GM12878 (cell line): ENCODE measurements around the gene TRAF2. TPM values are rescaled to one million over a fixed set of nuclear protein-coding genes. Genes with fewer than 3 reads are reported as not detected.
A peak's percentile ranks its signal among the peaks of the same experiment; 100 is the strongest.

Source experiments
- ATAC-seq: fragments of 200-7000 bp; cut with Tn5 transposase; 3 replicates; pipeline ENCODE4 v1.9.1; 2020; ENCODE audit warnings: mild to moderate bottlenecking, moderate library complexity
- BruUV-seq: library from RNA; stranded (reverse); fragments of 400-500 nt; replicated peaks from 2 replicates; lab custom pipeline; 2021; lab: Mats Ljungman, UMichigan
- CTCF ChIA-PET: fragments of 300-600 bp; sonication (Branson Sonifier 250); formaldehyde crosslinking; extraction: SDS; loops from one replicate; lab custom pipeline; 2021; ENCODE audit warnings: inconsistent platforms; lab: Yijun Ruan, JAX
- POLR2A ChIA-PET: fragments of 350-600 bp; formaldehyde crosslinking; extraction: SDS; loops from one replicate; lab custom pipeline; 2021; ENCODE audit warnings: inconsistent platforms; lab: Charles Lee
- RAD21 ChIA-PET: fragments of 300-600 bp; sonication (Branson Sonifier 250); formaldehyde crosslinking; loops from one replicate; lab custom pipeline; 2023; ENCODE audit warnings: antibody characterized with exemption; ENCODE audit not compliant: unreplicated experiment; lab: Charles Lee
- SMC1A ChIA-PET: fragments of 300-600 bp; sonication (Branson Sonifier 250); formaldehyde crosslinking; loops from one replicate; lab custom pipeline; 2023; ENCODE audit not compliant: unreplicated experiment, uncharacterized antibody; lab: Charles Lee
- DNase-seq: peaks from one replicate; pipeline ENCODE4 v3.0.0-alpha.2; 2011; ENCODE audit warnings: low read depth, low spot score
- FAIRE-seq: peaks from 3 replicates; lab custom pipeline; 2011; peaks lifted over from hg19 to GRCh38; lab: Jason Lieb, UNC
- H2AFZ ChIP-seq: 2 replicates; pipeline ENCODE4 v1.6.0; 2011; ENCODE audit warnings: low read depth, low read length, control low read depth; ENCODE audit not compliant: control insufficient read depth
- H3K27ac ChIP-seq: 2 replicates; pipeline ENCODE4 v1.5.1; 2011; ENCODE audit warnings: control low read depth; ENCODE audit not compliant: control insufficient read depth, insufficient read depth
- H3K27me3 ChIP-seq, 2 experiments: replicated peaks in 1 of 2; 2 replicates each; pipeline versions ENCODE4 v1.6.0 to v1.6.1; 2011; ENCODE audit warnings: low read length in 1 of 2; ENCODE audit not compliant: control insufficient read depth in 2 of 2, insufficient read depth in 2 of 2
- H3K36me3 ChIP-seq, 2 experiments: 2 replicates each; pipeline ENCODE4 v1.5.1; 2011; ENCODE audit warnings: low read length in 1 of 2; ENCODE audit not compliant: control insufficient read depth in 2 of 2, insufficient read depth in 2 of 2
- H3K4me1 ChIP-seq: 2 replicates; pipeline ENCODE4 v1.6.1; 2011; ENCODE audit warnings: mild to moderate bottlenecking, low read length, moderate library complexity, mixed read lengths; ENCODE audit not compliant: control insufficient read depth, insufficient read depth
- H3K4me2 ChIP-seq: 2 replicates; pipeline ENCODE4 v1.6.0; 2011; ENCODE audit warnings: control low read depth; ENCODE audit not compliant: control insufficient read depth, insufficient read depth
- H3K4me3 ChIP-seq: fragments of 200-600 bp; sonication (generic); 2 replicates; pipeline ENCODE4 v1.5.1; 2016
- H3K79me2 ChIP-seq: 2 replicates; pipeline ENCODE4 v1.6.0; 2011; ENCODE audit warnings: low read length; ENCODE audit not compliant: control insufficient read depth, insufficient read depth
- H3K9ac ChIP-seq: 2 replicates; pipeline ENCODE4 v1.8.0; 2011; ENCODE audit warnings: low read length, control low read depth, mixed read lengths; ENCODE audit not compliant: control insufficient read depth, insufficient read depth
- H3K9me3 ChIP-seq: replicated peaks from 3 replicates; pipeline ENCODE4 v1.5.1; 2011; ENCODE audit warnings: mild to moderate bottlenecking, low read length; ENCODE audit not compliant: control insufficient read depth, insufficient read depth
- H4K20me1 ChIP-seq: 2 replicates; pipeline ENCODE4 v1.6.0; 2011; ENCODE audit not compliant: control insufficient read depth, insufficient read depth
- IKZF1 ChIP-seq: fragments of 450-650 bp; conservative IDR thresholded peaks from 2 replicates; pipeline ENCODE4 v1.6.1; 2017; ENCODE audit warnings: antibody characterized with exemption, mild to moderate bottlenecking
- LARP7 ChIP-seq: fragments of 450-650 bp; IDR thresholded peaks from 2 replicates; pipeline ENCODE4 v1.6.1; 2017; ENCODE audit warnings: mild to moderate bottlenecking
- NFXL1 ChIP-seq: fragments of 450-650 bp; IDR thresholded peaks from 2 replicates; pipeline ENCODE4 v1.6.1; 2017; ENCODE audit warnings: antibody characterized with exemption, mild to moderate bottlenecking, borderline replicate concordance
- POLR2A ChIP-seq: IDR thresholded peaks from 2 replicates; pipeline ENCODE4 v1.6.1; 2011; ENCODE audit warnings: low read depth, mild to moderate bottlenecking, low read length
- POLR2AphosphoS2 ChIP-seq: IDR thresholded peaks from 2 replicates; pipeline ENCODE4 v1.6.1; 2011; ENCODE audit warnings: low read depth, mild to moderate bottlenecking, low read length, improper control_type of control experiment, moderate library complexity
- RAD21 ChIP-seq: IDR thresholded peaks from 2 replicates; pipeline ENCODE4 v1.6.1; 2011; ENCODE audit warnings: mild to moderate bottlenecking, low read depth, low read length, moderate library complexity; ENCODE audit not compliant: insufficient read depth
- SRF ChIP-seq, 2 experiments: IDR thresholded peaks; 2 replicates each; pipeline ENCODE4 v1.6.1; 2011; ENCODE audit warnings: low read depth in 2 of 2, low read length in 2 of 2, mild to moderate bottlenecking in 1 of 2, moderate library complexity in 1 of 2
- TARDBP ChIP-seq: IDR thresholded peaks from 2 replicates; pipeline ENCODE4 v1.6.1; 2016; ENCODE audit warnings: borderline replicate concordance
- YY1 ChIP-seq: IDR thresholded peaks from 2 replicates; pipeline ENCODE4 v1.6.1; 2011; ENCODE audit warnings: low read depth, mild to moderate bottlenecking, low read length
- ZNF687 ChIP-seq: fragments of 450-650 bp; IDR thresholded peaks from 2 replicates; pipeline ENCODE4 v1.6.1; 2017; ENCODE audit warnings: mild to moderate bottlenecking, moderate library complexity
- WGBS: methylation state at CpG from one replicate; pipeline ENCODE4 v1.1.6; 2016; ENCODE audit warnings: low lambda C conversion rate; ENCODE audit not compliant: insufficient replicate concordance, insufficient coverage; ENCODE audit errors: missing lambda C conversion rate; 5-methylcytosine and 5-hydroxymethylcytosine counted together
- in situ Hi-C: fragments of 300-500 bp; cut with MboI; formaldehyde crosslinking; loops from 9 replicates; pipeline ENCODE4 v1.14.3; 2018; ENCODE audit warnings: mixed read lengths
- intact Hi-C: fragments of 100-400 bp; cut with micrococcal nuclease; formaldehyde crosslinking; loops from one replicate; pipeline ENCODE4 v1.14.2; 2022; ENCODE audit not compliant: unreplicated experiment
- polyA plus RNA-seq, 11 experiments: library from polyadenylated mRNA; depleted of rRNA in 4 of 11; unstranded in 6 of 11; stranded (reverse) in 5 of 11; fragments of >200 nt; fragmentation: Nextera tagmentation in 4 of 11; fragmentation: Illumina TruSeq in 1 of 11; extraction: Ambion mirVana in 4 of 11; extraction: Trizol in 1 of 11; gene quantifications; 1 replicate in 1 of 11; 2 replicates in 10 of 11; pipeline versions ENCODE4 v1.2.1 to v1.2.3, GENCODE V29; 2011 to 2016; ENCODE audit warnings: inconsistent platforms in 2 of 11, missing spikeins in 2 of 11, low read depth in 1 of 11
- total RNA-seq, 4 experiments: library from RNA; depleted of rRNA in 3 of 4; stranded (reverse); fragments of >200 nt in 3 of 4; fragmentation: Illumina TruSeq in 1 of 4; extraction: Trizol in 1 of 4; gene quantifications; 2 replicates each; pipeline versions ENCODE4 v1.2.1 to v1.2.3, GENCODE V29; 2013 to 2021

TRAF2 gene
- total and polyA plus RNA-seq, 10 of the 15 experiments (the other 5 are each of a cell fraction or from before 2014, with no cell fraction given) = 0.34 to 39.5 (median 18.7) TPM

- ATAC-seq (no peak), DNase-seq (no peak), FAIRE-seq (no peak)
- RAD21 ChIA-PET = interaction anchor here (1.7 to 1.8 kb wide), 2 partner anchors 34 to 39 kb away, joined by 5 to 7 read pairs; partner anchors contain the start of gene TRAF2
- SMC1A ChIA-PET = no interaction called here
- 48% methylated on average over 45 of the region's 75 CpGs for WGBS
- intact Hi-C loops = loop anchor here (5.0 kb wide), 2 partner anchors 35 to 190 kb away; no protein-coding TSS in a partner anchor
- POLR2A ChIA-PET = interaction anchor here (0.6 to 1.8 kb wide), 3 partner anchors 35 to 273 kb away, joined by 5 to 9 read pairs (median 5); partner anchors contain the start of gene FBXW5
- no peak overlapping the region; the same call in 1 of the 2 replicates for H3K9ac ChIP-seq
- CTCF ChIA-PET = interaction anchor here (1.4 to 2.2 kb wide), 3 partner anchors 35 to 52 kb away, joined by 4 to 7 read pairs (median 4); partner anchors contain the start of gene TRAF2
- peak overlapping the region; percentile 80; the same call in 1 of the 2 replicates for H3K4me3 ChIP-seq
- no TSS peak for BruUV-seq
- no peak for TF ChIP-seq POLR2AphosphoS2
- TF ChIP-seq TARDBP = no peak
- 0 out of 2 replicates have a peak, but pooled peaks have one; percentile 12 for TF ChIP-seq YY1
- 0 out of 2 replicates have a peak, but pooled peaks have one; percentile 4 for TF ChIP-seq LARP7
- TF ChIP-seq NFXL1 = peak; percentile 62; the same call in 1 of the 2 replicates
- TF ChIP-seq ZNF687 = no peak
- TF ChIP-seq SRF (IDR thresholded peaks at IDR 0.05; ENCODE audit: low read depth in 2 of 2, low read length in 2 of 2) = no peak
- TF ChIP-seq RAD21 = no peak
- TF ChIP-seq POLR2A = peak; percentile 56; the same call in 1 of the 2 replicates
- TF ChIP-seq IKZF1 = peak; percentile 80; the same call in 1 of the 2 replicates
- H3K79me2 ChIP-seq = peaks cover 10% of the 10 kb centered on the region; the same call in 1 of the 2 replicates
- peaks cover 13% of the 10 kb centered on the region for H3K4me1 ChIP-seq
- H3K36me3 ChIP-seq = peaks cover 4 to 8% of the 10 kb centered on the region in 2 experiments; a peak in 3 of 4 replicates
- peak overlapping the region; percentile 11; the same call in 1 of the 2 replicates for H2AFZ ChIP-seq
- H3K9me3 ChIP-seq = peaks cover 4% of the 10 kb centered on the region; the same call in 1 of the 3 replicates
- no peak overlapping the region for H3K27ac ChIP-seq
- in situ Hi-C loops = no loop called here
- H3K27me3 ChIP-seq = no peaks in the 10 kb centered on the region; a peak in 1 of 4 replicates
- peak overlapping the region; percentile 77 for H3K4me2 ChIP-seq
- H4K20me1 ChIP-seq = no peaks in the 10 kb centered on the region; the same call in 1 of the 2 replicates
Observed at GRCh38 chr9:136847088-136847825, 39.1 kb upstream of the TRAF2 start.
